GM10847 (cell line): ENCODE measurements around the gene ENPP7.

ENCODE experiments used
- POLR2A ChIP-seq: IDR thresholded peaks from 2 replicates; pipeline ENCODE4 v1.6.1; 2011; ENCODE audit not compliant: insufficient read length; ENCODE audit errors: extremely low read depth

The ENPP7 gene

GRCh38 chr17:79715943-79716797 lies 14.6 kb upstream of the ENPP7 start:
- no peak for TF ChIP-seq POLR2A

DNA sequence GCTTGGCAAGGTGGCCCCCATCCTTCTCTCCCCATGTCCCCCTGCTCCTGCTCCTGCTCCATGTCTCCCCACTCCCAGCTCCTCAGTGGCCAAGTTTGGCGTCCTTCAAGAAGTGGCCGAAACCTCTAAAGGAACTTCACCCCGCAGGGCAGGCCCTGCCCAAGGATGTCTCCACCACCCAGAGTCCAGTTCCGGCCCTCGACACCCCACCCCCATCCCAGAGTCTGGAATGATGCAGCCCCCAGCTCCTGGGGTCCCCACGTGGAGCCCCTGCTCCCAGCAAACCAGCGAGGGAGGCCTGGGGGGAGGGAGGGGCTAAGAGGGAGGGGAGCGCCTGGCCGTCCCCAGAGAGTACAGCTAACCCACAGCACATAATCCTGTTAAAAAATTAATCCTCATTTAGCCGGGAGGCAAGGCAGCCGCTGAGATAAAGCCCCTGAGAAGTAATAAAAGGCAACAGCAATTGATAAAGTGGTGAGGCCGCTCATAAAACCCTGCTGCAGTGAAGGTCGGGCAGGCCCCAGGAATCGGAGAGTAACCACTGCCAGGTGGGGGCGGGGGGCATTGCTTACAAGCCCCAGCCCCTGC lies 9.9 kb upstream of the ENPP7 start:
- TF ChIP-seq POLR2A = no peak

- TF ChIP-seq POLR2A = no peak
These were observed 8.6 kb upstream of the ENPP7 start for GRCh38 chr17:79721993-79722671.

- no peak for TF ChIP-seq POLR2A
These were observed 8.0 kb upstream of the ENPP7 start for GRCh38 chr17:79722787-79723186.

- no peak for TF ChIP-seq POLR2A
These were observed 2.4 kb upstream of the ENPP7 start for GRCh38 chr17:79728169-79728907.

- TF ChIP-seq POLR2A = no peak
These were observed 1.8 kb upstream of the ENPP7 start for GRCh38 chr17:79728908-79729471.

DNA sequence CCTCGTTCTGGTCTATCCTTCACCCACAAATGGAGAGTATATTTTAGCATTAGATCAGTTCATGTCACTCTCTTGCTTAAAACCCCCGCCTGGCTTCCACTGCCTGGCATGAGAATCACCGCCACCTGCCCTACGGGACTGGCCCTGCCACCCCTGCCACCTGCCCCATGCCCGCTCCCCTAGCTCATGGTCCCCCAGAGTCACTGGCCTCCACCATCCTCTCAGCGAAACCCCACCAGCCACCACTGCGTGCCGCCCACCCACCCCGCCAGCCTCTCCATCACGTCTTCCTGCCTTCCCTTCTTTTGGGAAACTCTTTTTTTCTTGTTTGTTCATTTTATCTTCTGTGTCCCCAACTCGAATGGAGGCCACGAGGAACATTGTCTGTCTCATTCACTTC lies 982 bp upstream of the ENPP7 start:
- no peak for TF ChIP-seq POLR2A

- TF ChIP-seq POLR2A = no peak
These were observed 340 bp upstream of the ENPP7 start for GRCh38 chr17:79730437-79730768.

DNA sequence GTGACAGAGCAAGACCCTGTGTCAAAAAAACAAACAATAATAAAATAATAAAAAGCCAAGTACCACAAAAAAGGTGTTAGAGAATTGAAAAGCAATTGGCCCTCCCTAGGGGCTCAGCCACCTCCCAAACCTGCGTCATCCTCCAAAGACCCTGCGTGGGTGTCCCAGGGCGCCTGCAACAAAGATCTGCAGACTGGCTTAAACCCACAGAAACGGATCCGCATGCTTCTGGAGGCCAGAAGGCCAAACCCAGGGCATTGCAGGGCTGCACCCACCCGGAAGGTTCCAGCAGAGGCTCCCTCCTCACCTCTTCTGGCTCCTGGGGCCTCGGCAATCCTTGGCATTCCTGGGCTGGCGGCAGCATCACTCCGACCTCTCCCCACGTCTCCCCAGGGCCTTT lies 1.5 kb downstream of the ENPP7 start:
- TF ChIP-seq POLR2A = no peak

GRCh38 chr17:79732804-79733691 lies 2.3 kb downstream of the ENPP7 start:
- TF ChIP-seq POLR2A = no peak

GRCh38 chr17:79733692-79734070 lies 2.9 kb downstream of the ENPP7 start:
- TF ChIP-seq POLR2A = no peak

DNA sequence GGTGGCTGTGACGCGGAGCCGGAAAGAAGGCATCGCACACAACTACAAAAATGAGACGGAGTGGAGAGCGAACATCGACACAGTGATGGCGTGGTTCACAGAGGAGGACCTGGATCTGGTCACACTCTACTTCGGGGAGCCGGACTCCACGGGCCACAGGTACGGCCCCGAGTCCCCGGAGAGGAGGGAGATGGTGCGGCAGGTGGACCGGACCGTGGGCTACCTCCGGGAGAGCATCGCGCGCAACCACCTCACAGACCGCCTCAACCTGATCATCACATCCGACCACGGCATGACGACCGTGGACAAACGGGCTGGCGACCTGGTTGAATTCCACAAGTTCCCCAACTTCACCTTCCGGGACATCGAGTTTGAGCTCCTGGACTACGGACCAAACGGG lies 4.4 kb downstream of the ENPP7 start:
- TF ChIP-seq POLR2A = no peak

- no peak for TF ChIP-seq POLR2A
These were observed 6.5 kb downstream of the ENPP7 start for GRCh38 chr17:79737046-79737921.
